Measurements from ENCODE around the gene CCDC187.

Gene CCDC187

DNA sequence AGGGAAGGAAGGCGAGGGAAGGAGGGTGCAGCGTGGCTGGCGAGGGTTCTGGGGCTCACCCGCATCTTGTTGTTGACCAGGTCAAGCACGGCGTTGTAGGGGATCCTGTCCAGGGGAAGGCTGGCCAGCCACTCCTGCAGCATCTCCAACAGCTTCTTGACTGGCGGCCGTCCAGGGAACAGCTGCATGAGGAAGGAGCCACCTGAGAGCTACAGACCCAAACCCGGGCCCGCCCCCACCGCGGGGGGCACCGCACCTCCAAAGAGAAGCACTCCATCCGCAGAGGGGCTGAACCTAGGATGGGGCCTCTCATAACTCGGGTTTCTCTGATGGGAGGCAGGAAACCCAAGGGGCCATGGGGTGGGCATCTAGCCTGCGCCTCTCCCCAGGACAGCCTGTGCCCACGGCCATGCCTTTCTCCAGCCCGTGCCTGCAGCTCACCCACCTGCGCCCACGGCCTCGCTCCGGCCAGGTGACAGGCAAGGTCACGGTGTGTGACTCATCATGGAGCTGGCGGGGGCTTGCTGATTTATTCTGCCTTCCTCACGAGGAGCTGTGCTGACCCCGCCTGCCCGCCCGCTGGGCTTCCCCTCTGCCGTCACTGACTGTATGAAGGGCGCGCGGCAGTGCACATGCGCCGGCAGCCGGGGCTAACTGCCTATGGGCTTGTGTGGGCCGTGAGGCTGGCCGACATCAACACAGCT, 87.2 kb downstream of the CCDC187 start:
- FAIRE-seq (no peak), DNase-seq (ENCODE audit: insufficient read length) (no peak)
- TF ChIP-seq POLR2AphosphoS5 (IDR thresholded peaks at IDR 0.05; ENCODE audit: low read depth, low read length) (no peak), POLR2A (IDR thresholded peaks at IDR 0.05; ENCODE audit: low read depth, low read length) (no peak), TAF1 (IDR thresholded peaks at IDR 0.05; ENCODE audit: borderline replicate concordance, low read depth, low read length) (no peak)

DNA sequence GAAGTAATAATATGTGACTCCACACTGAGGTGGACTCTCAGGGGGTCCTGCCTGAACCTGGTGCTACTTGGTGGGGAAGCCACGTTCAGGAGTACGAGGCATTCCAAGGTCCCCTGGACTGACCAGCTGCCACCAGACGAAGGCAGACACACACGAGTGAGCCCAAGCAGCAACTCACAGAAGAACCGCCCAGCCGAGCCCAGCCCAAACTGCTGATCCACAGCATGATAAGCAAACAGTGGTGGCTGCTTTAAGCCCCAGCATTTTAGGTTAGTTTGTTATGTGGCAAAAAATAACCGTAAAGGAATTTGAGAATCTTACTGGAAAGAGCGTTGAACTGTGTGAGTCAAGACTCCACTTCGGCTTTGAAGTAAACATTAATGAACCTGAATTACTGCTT, 90.2 kb downstream of the CCDC187 start:
- no peak for TF ChIP-seq POLR2A (IDR thresholded peaks at IDR 0.05; ENCODE audit: low read depth, low read length)
- no peak for FAIRE-seq
- no peak for DNase-seq (ENCODE audit: insufficient read length)

DNA sequence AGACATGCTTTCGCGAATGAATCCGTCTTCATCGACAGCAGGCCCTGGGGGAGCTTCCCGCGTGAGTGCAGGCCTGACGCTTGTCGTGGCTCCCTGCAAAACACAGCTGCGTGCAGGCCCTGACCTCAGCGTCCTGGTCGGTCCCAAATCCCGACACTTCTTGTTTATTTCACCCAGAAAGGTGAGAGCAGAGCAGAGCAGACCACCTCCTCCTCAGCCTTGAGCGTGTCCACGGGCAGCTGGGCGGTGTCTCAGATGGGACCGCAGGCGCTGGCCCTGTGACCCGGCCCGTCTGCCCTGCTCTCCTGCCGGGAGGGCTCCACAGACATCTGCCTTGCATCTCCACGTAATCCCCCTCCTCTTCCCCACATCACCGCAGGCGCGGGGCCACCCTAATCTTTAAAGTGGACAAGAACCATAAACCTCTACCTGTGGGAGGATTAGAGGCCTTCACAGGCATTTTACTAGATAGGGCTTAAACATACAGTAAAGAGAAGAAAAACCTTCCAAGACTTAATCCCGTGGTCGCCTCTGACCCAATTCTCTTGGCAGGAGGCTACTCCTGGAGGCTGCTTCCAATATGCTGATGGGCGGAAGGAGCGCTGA, 91.4 kb downstream of the CCDC187 start:
- FAIRE-seq (no peak), DNase-seq (ENCODE audit: insufficient read length) (no peak)
- no peak for TF ChIP-seq POLR2A (IDR thresholded peaks at IDR 0.05; ENCODE audit: low read depth, low read length)
- no peak for TF ChIP-seq POLR2AphosphoS5 (IDR thresholded peaks at IDR 0.05; ENCODE audit: low read depth, low read length)

DNA sequence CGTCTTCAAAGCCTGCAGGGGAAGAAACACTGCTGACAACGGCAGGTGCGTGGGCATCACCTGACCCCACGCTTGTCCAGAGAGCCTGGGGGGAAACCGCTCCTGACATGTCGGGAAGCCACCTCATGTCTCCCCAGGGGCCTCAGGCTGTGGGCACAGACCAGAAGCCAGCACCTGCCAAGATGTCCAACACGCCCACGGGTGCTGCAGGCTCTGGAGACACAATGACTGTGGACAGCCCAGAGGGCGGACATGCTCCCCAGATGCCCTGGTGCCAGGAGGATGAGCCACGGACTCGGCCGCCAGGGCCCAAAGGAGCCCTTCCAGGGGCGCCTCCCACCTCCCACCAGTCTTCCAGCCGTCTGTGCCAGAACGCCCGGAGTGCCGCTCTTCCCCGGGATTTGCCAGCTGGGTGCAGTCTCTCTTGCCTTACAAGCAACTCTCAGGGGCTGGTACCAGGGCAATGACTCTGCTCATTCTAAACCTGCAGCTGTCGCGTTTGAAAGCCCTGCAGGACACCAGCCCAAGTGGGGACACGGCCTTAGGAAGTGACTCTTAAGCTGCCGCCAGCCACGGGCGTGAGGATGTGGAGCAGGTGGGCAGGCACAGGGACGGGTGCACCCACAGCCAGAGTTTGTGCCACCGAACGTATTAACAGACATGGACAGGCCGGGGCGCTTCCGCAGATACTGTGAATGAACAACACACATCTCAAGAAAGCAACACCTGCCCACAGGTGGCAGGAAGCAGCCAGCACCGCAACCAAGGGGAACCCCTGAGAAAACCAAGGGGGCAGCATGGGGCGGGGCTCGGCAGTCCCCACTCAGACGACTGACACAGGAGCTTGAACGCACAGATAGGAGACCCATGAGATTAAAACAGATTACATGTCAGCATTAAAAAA, 92.2 kb downstream of the CCDC187 start:
- TF ChIP-seq POLR2A (IDR thresholded peaks at IDR 0.05; ENCODE audit: low read depth, low read length) (no peak), POLR2AphosphoS5 (IDR thresholded peaks at IDR 0.05; ENCODE audit: low read depth, low read length) (no peak), TAF1 (IDR thresholded peaks at IDR 0.05; ENCODE audit: borderline replicate concordance, low read depth, low read length) (no peak)
- DNase-seq (ENCODE audit: insufficient read length), result no peak
- no peak for FAIRE-seq

DNA sequence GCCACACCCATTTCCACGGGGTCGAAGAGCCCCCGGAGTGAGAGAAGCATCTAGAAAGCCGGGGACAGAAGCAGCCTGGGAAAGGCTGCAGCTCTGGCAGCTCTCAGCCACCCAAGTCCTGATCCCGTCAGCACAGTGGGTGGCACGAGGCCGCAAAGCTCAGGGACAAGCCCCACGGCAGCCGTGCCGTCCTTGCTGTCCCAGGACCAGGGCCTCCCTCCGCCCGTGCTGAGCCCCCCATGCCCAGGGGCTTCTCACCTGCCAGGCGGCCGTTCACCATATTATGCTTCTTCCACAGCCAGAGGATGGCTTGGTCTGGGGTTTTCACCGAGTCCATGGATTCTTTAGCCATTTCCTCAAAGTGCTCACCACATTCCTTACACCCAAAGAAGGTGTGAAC, 92.9 kb downstream of the CCDC187 start:
- DNase-seq (ENCODE audit: insufficient read length) (no peak), FAIRE-seq (no peak)
- TF ChIP-seq POLR2A (IDR thresholded peaks at IDR 0.05; ENCODE audit: low read depth, low read length) (no peak), TAF1 (IDR thresholded peaks at IDR 0.05; ENCODE audit: borderline replicate concordance, low read depth, low read length) (no peak), POLR2AphosphoS5 (IDR thresholded peaks at IDR 0.05; ENCODE audit: low read depth, low read length) (no peak)

DNA sequence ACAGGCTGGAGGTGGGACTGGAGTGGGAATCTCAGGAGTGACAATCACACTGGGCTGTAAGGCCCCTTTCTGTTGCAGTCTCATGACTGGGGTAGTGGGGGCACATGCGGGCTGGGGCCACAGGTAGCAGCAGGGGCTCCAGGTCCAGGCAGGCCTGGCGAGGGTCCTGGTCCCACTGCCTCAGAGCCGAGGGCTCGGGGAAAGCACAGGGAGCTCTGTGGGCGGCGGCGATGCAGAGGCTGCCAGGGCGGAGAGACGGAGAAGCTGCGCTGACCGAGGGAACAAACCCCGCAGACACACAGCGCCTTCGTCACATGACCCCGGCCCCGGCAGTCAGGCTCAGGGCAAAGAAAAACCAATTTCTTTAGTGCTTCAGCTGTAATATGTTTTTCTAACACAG, 93.6 kb downstream of the CCDC187 start:
- DNase-seq (ENCODE audit: insufficient read length) (no peak), FAIRE-seq (no peak)
- TF ChIP-seq POLR2AphosphoS5 (IDR thresholded peaks at IDR 0.05; ENCODE audit: low read depth, low read length) (no peak), POLR2A (IDR thresholded peaks at IDR 0.05; ENCODE audit: low read depth, low read length) (no peak), TAF1 (IDR thresholded peaks at IDR 0.05; ENCODE audit: borderline replicate concordance, low read depth, low read length) (no peak)

DNA sequence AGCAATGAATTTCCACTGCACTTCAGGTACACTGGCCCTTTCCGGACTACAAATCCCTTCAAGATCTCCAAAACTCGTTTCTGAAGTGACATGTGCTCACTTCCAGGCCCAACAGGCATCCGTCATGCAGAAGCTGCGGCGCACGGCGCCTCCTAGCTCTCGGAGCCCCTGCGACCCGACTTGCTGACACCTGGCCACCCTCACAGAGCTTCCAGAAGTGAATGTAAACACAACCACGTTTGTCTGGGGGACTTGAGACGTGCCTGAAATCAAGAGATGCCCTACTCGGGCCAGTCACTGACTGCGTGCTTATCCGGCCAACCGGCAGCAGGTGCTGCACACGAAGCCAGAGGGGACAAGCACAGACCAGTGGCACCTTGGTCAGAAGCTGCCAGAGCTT, 94.1 kb downstream of the CCDC187 start:
- FAIRE-seq, result no peak
- TF ChIP-seq POLR2A (IDR thresholded peaks at IDR 0.05; ENCODE audit: low read depth, low read length) (no peak), POLR2AphosphoS5 (IDR thresholded peaks at IDR 0.05; ENCODE audit: low read depth, low read length) (no peak), TAF1 (IDR thresholded peaks at IDR 0.05; ENCODE audit: borderline replicate concordance, low read depth, low read length) (no peak)
- no peak for DNase-seq (ENCODE audit: insufficient read length)

DNA sequence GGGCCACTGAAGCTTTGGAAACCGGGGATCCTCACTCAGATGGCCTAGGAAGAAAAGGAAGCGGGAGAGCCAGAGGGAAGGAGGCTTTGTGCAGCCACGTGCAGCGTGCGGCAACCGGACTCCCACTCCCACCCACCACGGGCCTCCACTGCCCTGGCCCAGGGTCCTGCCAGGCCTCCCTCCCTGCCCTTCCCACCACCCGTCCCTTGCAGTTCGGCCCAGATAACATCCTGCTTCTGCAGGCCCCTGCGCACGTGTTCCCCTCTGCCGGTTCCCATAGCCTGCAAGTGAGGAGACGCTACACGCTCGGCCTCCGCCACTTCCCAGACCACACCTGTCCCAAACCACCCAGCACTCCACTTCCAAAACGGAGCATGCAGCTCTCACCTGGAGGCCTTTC, 94.7 kb downstream of the CCDC187 start:
- no peak for DNase-seq (ENCODE audit: insufficient read length)
- no peak for TF ChIP-seq TAF1 (IDR thresholded peaks at IDR 0.05; ENCODE audit: borderline replicate concordance, low read depth, low read length)
- no peak for TF ChIP-seq POLR2AphosphoS5 (IDR thresholded peaks at IDR 0.05; ENCODE audit: low read depth, low read length)
- no peak for TF ChIP-seq POLR2A (IDR thresholded peaks at IDR 0.05; ENCODE audit: low read depth, low read length)
- FAIRE-seq, result no peak

DNA sequence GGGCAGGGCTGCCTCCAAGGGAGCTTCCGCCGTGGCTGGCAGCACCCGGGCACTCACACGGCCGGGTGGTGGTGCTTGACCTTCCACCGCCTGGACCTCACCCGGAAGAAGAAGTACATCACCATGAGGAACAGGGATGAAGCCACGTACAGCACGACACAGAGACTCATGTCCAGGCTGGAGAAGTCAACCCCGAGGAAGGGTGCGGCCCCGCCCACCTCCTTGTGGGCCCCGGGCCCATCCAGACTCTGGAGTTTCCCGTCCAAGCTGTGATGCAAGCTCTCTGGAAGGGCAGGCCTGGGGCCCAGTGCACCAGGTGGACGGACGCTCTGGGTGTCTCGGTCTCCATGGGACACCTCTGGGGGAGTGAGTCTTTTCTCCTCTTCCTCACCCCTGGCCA, 95.2 kb downstream of the CCDC187 start:
- no peak for TF ChIP-seq TAF1 (IDR thresholded peaks at IDR 0.05; ENCODE audit: borderline replicate concordance, low read depth, low read length)
- FAIRE-seq (no peak), DNase-seq (ENCODE audit: insufficient read length) (no peak)

DNA sequence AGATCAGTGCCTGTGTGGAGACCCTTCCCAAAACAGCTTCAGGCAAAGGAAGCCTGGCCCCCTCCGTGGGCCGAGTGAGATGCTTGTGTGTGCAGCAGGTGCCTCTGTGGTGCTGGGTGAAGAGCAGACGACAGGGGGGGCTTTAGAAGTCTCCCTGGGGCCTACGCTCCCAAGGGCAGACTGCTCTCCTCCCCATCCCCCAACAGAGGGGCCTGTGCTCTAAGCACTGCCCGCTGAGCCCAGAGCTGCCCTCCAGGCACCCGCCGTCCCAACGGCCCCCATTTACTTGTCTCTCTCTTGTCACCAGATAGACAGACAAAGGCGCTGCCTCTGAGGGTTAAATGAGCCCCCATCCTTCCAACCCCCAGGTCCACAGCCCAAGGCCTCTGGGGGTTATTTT, 96.3 kb downstream of the CCDC187 start:
- FAIRE-seq (no peak), DNase-seq (ENCODE audit: insufficient read length) (no peak)
- TF ChIP-seq TAF1 (IDR thresholded peaks at IDR 0.05; ENCODE audit: borderline replicate concordance, low read depth, low read length) (no peak), POLR2A (IDR thresholded peaks at IDR 0.05; ENCODE audit: low read depth, low read length) (no peak), POLR2AphosphoS5 (IDR thresholded peaks at IDR 0.05; ENCODE audit: low read depth, low read length) (no peak)

DNA sequence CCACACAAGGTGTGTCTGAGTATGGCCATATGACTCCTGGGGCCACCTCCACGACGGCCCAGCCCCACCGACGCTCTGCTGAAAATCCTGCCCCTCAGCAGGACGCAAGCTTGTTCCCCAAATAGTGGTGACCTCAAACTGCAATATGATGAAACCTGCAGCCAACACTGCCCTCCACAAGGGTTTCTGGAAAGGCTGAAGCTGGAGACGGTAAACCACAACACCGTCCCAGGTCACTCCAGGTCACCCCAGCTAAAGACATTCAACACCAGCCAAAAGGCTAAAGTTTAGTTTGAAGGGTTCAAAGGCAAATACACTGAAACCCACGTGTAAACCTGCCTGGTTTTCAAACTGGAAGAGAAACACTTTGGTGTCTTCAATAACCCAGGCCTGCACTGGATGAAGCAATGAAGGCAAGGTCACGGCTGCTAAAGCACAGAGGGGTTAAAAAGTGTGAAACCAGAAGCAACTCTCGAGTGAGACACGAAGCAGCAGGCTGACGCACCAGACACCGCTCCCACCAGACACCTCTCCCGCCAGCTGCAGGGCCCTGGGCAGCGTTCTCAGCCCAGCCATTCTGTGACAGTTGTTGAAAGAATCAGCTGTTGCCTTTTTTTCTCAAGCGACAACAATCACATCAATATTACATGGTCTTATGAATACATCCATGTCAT, 97.2 kb downstream of the CCDC187 start:
- FAIRE-seq (no peak), DNase-seq (ENCODE audit: insufficient read length) (no peak)
- no peak for TF ChIP-seq POLR2AphosphoS5 (IDR thresholded peaks at IDR 0.05; ENCODE audit: low read depth, low read length)
- TF ChIP-seq POLR2A (IDR thresholded peaks at IDR 0.05; ENCODE audit: low read depth, low read length), result no peak
- TF ChIP-seq TAF1 (IDR thresholded peaks at IDR 0.05; ENCODE audit: borderline replicate concordance, low read depth, low read length), result no peak

DNA sequence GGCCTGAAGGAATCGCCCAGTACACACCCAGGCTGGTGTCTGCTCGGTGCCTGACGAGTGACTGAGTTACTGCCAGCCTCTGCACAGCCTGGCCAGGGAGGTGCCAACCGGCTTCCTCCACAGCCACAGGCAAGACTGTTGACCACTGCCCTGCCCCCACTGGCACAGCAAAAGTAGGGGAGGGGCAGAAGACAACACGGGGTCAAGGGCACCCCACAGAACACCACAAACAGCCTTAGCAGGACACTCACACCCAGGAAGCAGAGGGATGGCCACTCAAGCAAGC, 98.2 kb downstream of the CCDC187 start:
- DNase-seq (ENCODE audit: insufficient read length) (no peak), FAIRE-seq (no peak)
- no peak for TF ChIP-seq POLR2A (IDR thresholded peaks at IDR 0.05; ENCODE audit: low read depth, low read length)
- TF ChIP-seq TAF1 (IDR thresholded peaks at IDR 0.05; ENCODE audit: borderline replicate concordance, low read depth, low read length), result no peak
- no peak for TF ChIP-seq POLR2AphosphoS5 (IDR thresholded peaks at IDR 0.05; ENCODE audit: low read depth, low read length)

All from GM12892 (cell line).